Measurements from ENCODE around the gene SMURF2. TPM values are rescaled to one million over a fixed set of nuclear protein-coding genes. Genes with fewer than 3 reads are reported as not detected.
"Not testable (repeated sequence)": the region's sequence is repeated elsewhere in the genome, so short reads cannot be mapped to it uniquely, and the experiment has no call there.

The SMURF2 gene
- 149 and 266 TPM in 2 replicates for total RNA-seq

DNA sequence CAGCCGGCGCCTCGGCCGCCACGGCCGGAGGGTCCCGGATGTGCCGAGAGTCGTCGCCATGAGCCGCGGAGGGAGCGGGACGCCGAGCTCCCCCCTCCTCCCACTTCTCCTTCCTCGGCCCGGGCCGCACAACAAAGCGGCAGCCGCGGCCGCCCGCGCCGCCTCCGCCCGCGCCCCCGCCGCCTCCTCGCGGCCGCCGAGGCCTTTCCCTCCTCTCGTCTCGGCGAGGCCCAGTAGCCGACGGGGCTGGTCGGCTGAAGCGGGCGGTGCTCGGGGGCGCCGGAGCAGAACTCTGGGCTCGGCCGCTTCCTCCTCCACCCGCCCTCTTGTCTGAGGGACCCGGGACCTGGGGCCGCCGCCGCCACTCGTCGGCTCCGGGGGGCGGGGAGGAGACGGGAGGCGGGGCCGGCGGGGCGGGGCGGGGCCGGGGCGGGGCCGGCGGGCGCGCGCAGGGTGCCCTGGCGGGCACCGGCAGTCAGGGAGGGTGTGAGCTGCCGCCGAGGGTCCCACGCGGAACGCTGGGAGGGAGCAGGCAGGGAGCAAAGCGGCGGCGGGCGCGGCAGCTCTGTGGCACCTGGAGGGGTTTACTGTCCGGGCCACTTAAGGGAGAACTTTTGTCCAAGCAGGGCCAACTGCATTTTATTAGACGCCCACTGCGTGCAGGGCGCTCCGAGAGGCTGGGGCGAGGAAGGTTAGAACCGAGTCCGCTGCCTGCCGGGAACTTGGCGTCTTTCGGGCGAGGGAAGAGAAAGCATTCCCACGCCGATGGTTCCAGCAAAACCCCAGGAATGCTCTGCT is at the start of gene SMURF2:
SMURF2 (minus strand) TSS at position 332 of the 798 bp plus-strand sequence. CDS start 427 bp downstream, outside the sequence.
- no peak for DNase-seq (ENCODE audit: extremely low read depth, low read depth, low spot score)

DNA sequence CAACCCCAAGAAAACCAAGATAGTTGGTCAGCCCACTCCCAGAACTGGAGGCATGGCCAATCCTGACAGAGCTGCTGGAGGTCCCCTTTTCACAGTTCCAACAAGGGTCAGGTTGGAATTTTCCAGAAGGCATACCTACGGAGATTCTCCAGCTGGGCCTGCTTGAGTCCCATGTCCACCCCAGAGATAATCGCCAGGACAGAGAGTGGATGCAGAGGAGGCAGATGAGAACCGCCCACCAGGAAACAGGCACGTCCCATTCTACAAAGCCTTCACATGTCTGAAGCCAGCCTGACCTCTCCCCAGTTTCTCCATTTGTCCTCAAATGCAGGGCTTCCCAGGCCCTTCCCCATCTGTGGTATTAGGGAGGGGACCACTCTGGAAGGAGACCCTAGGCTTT is 47.4 kb upstream of the SMURF2 start:
- no peak for DNase-seq (ENCODE audit: extremely low read depth, low read depth, low spot score)

DNA sequence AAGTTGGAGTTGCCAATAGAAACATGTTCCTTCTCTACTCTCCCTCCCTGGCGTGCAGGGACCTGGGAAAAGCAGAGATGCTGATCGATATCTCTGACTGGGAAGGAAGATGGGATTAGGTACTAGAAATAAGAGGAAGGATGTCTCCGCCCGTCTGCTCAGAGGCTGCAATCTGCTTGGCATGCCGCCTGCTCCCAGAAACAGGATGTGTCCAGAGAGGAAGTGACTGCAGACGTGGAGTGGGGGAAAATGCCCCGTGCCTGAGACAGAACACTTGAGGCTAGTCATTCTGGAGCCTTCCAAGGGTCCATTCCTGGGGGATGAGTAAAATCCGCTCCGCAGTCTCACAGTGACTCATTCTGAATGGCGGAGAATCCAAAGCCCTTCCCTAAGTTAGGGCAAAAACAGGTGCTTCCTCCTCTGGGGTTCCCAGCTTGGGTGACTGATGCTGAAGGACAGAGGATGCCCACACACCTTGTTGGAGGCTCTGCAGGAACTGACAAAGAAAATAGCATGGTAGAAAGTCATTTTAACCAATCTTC is 45.0 kb upstream of the SMURF2 start:
- peak; percentile 100 for DNase-seq (ENCODE audit: extremely low read depth, low read depth, low spot score)

- DNase-seq (ENCODE audit: extremely low read depth, low read depth, low spot score): no peak
Measured at GRCh38 chr17:64706224-64707049, 44.3 kb upstream of the SMURF2 start.

- DNase-seq (ENCODE audit: extremely low read depth, low read depth, low spot score): no peak
Measured at GRCh38 chr17:64702815-64703214, 40.7 kb upstream of the SMURF2 start.

DNA sequence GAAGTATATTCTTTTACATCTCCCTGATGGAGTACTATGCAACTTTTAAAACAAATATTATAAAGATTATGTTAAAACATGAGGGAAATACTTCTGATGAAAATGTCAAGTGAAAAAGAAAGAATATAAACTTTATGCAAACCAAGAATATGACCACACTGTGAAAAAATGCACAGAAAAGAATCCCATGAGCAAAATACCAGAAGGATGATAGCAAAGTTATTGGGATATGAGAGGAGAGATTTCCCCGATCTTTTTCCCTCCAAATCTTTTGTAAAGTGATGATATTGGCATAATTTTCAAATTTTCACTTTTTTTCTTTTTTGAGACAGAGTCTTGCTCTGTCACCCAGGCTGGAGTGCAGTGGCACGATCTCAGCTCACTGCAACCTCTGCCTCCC is 36.6 kb upstream of the SMURF2 start:
- no peak for DNase-seq (ENCODE audit: extremely low read depth, low read depth, low spot score)

DNA sequence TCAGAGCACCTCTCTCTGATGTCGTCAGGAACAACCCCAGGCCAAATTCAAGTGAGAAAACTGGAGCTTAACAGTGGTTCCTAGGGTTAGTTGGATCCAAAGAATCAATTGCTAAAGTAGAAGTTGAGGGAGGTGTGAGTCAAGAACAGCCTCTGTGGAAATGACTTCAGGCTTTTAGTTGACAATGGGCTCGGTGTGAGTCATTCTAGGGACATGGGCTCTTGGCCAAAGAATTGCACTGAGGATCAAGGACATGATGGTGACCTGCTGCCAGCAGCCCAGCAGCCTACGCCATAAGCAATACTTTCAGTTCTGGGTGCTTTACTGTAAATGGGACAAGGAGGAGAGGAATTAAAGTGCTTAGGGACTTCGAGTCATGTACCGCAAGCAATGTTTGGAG is 32.1 kb upstream of the SMURF2 start:
- DNase-seq (ENCODE audit: extremely low read depth, low read depth, low spot score): peak; percentile 81

DNA sequence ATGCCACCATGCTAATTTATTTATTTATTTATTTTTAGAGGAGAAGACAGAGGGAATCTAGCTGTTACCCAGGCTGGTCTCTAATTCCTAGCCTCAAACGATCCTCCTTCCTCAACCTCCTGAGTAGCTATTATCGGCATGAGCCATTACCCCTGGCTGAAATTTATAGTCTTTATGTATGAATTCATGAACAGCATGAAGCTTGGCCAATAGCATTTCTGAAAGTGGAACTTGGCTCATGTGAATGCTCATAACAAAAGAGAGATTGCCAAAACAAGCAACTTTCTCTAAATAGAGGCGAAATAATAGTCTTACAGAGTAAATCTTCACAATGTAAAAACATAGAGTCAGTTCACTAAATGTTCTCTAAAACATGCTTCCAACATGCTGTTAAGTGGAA is 30.1 kb upstream of the SMURF2 start:
- DNase-seq (ENCODE audit: extremely low read depth, low read depth, low spot score): no peak

GRCh38 chr17:64689106-64689505 is 27.0 kb upstream of the SMURF2 start:
- DNase-seq (ENCODE audit: extremely low read depth, low read depth, low spot score): no peak

DNA sequence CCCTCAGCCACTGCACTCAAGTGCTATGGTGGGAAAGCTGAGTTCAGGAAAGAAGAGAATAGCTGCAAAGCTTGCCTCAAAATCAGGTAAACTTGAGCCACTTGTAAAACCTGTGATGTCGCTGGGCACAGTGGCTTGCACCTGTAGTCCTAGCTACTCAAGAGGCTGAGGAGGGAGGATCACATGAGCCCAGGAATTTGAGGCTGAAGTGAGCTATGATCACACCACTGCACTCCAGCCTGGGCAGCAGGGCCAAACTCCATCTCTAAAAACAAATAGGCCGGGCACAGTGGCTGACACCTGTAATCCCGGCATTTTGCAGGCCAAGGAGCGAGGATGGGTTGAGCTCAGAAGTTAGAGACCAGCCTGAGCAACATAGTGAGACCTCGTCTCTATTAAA is 26.4 kb upstream of the SMURF2 start:
- no peak for DNase-seq (ENCODE audit: extremely low read depth, low read depth, low spot score)

GRCh38 chr17:64687961-64688360 is 25.9 kb upstream of the SMURF2 start:
- no peak for DNase-seq (ENCODE audit: extremely low read depth, low read depth, low spot score)

DNA sequence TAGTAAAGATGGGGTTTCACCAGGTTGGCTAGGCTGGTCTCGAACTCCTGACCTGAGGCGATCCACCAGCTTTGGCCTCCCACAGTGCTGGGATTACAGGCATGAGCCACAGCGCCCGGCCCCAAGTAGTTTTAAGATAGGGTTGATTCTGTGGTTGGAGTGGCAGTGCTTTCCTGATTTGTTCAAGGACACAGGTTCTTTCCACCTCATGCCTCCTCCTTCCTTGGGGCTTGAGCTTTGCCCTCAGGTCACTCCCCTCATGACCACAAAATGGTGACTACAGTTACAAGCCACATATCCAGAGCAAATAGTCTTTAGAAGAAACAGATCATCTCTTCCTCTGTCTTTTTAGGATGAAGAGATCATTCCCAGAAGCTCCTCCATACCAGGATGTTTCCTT is 25.3 kb upstream of the SMURF2 start:
- no peak for DNase-seq (ENCODE audit: extremely low read depth, low read depth, low spot score)

DNA sequence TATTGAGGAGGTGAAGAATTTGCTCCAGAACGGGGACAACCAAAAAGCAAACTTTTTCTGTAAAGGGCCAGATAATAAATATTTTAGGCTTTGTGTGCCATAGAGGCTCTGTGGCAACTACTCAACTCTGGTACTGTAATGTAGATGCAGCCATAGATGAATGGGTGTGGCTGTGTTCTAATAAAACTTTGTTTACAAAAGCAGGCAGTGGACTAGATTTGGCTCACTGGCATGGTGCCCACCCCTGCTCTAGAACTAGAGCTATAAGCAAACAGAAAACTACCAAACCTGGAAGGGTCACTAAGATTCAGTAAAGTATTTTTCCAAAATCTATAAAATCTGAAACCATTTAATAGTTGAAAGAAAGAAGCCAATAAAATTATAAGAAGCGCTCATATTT is 24.6 kb upstream of the SMURF2 start:
- no peak for DNase-seq (ENCODE audit: extremely low read depth, low read depth, low spot score)

GRCh38 chr17:64685705-64686104 is 23.6 kb upstream of the SMURF2 start:
- DNase-seq (ENCODE audit: extremely low read depth, low read depth, low spot score): no peak

DNA sequence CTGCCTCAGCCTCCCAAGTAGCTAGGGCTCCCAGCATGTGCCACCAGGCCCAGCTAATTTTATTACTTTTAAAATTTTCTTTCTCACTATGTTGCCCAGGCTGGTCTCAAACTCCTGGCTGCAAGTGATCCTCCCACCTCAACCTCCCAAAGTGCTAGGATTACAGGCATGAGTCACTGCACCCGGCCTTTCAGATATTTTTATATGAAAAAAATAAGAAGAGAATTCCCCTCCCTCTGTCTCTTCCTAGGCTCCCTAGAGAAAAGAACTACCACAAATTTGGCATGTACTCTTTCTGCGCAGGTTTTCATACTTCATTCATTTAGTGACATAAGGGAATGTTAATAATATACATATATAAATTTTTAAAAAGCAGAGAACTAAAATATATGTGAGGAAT is 21.7 kb upstream of the SMURF2 start:
- DNase-seq (ENCODE audit: extremely low read depth, low read depth, low spot score): no peak

DNA sequence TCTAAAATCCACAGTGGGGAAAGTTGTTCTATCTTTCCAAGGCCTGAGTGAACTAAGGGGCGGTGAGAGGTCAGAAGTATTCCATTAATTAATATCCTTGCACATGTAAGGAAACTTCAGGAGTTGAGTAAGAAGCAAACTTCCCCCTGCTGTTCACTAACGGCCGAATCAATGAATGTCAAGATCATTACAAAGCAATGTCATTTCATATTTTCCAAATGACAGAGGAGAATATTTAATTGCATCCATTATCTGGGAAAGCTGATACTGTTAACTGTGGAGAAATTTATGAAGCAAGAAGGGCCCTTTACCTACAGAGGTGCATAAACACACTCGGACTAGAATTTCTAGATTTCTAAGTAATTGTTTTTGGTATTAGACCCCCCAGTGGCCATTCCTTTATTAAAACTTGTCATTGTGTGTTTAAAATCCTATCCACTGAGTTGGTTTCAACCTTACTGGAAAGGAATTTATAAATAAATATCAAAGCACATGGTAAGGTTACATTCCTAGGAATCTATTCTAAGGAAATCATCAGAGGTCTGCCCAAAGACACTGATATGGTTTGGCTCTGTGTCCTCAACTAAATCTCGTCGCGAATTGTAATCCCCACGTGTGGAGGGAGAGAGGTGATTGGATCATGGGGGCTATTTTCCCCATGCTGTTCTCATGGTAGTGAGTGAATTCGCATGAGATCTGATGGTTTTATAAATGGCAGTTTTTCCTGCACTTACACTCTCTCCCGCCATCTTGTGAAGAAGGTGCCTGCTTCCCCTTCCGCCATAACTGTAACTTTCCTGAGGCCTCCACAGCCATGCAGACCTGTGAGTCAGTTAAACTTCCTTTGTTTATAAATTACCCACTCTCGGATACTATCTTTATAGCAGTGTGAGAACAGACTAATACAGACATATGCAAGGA is 20.4 kb upstream of the SMURF2 start:
- no peak for DNase-seq (ENCODE audit: extremely low read depth, low read depth, low spot score)

DNA sequence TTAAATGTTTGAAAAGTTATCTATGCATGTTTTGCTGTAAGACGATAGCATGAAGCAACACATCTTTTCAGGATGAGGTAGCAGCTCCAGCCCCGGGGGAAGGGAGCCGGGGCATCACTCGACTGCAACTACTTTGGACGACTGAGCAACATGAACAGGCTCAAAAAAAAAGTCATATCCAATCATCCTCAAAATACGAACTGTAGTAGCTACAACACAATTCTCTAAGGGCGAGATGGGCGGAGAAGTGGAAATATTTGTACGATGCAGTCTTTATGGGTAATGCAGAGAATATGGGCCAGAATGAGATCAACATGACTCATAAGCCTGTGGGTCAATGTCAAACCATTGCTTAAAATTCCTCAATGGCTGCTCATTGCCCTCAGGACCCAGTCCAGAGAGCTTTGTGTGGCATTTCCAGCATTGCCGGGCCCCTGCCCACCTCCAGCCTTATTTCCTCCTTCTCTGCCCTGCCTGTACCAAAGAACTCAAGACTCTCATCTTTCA is 17.7 kb upstream of the SMURF2 start:
- no peak for DNase-seq (ENCODE audit: extremely low read depth, low read depth, low spot score)

GRCh38 chr17:64676763-64677162 is 14.7 kb upstream of the SMURF2 start:
- DNase-seq (ENCODE audit: extremely low read depth, low read depth, low spot score): no peak

GRCh38 chr17:64670843-64671590 is 8.9 kb upstream of the SMURF2 start:
- DNase-seq (ENCODE audit: extremely low read depth, low read depth, low spot score): not testable (repeated sequence)

All from glomerular endothelial cell (primary cell).